Ramos (cell line): ENCODE data around the gene UBASH3B.

ENCODE experiments used
- in situ Hi-C: fragments of 300-500 bp; cut with MboI; formaldehyde crosslinking; loops from one replicate; pipeline ENCODE4 v1.14.3; 2022; ENCODE audit warnings: low sequenced_read_pairs; ENCODE audit not compliant: unreplicated experiment

UBASH3B gene

DNA sequence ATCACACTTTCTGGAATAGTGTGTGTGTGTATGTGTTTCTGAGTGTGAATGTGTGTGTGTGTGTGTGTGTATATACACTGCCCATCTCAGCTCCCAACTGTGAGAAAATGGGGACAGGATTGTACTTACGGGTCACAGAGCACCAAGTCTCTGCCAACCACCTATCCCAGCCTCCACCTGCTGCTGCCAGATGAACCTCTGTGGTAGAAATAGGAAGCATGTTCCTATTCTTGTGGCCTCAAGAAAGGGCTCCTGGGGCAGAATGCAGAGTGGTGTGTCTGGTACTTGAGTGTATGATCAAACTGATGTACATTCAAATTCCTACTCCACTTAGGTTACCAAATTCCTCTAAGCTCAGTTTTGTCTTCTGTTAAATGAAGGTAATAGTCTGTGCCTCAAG lies 14.6 kb downstream of the UBASH3B start:
- in situ Hi-C loops, result loop anchor here (25.0 kb wide), 1 partner anchor 392 kb away; the partner anchor contains the start of gene HSPA8

DNA sequence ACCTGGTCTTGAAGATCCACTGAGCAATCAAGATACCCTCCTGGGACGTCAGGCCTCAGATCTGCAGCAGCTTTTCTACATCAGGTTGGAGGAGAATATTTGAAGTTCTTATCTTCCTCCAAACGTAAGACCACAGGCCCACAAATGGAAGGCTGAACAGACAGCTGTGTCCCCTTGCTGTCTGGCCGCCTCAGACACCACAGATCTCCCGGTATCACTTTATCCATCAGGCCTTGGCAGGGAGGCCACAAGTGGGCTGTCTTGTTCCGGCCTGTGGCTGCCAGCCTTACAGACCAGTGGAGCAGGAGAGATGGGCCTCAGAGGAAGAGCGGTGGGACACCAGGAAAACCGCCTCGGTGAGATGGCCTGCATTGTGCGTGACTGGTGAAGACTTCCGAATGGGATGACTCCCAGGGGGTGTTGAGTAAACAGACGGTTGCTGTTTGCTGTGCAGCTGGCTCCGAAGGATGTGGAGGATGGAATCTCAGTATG lies 15.9 kb downstream of the UBASH3B start:
- in situ Hi-C loops, result loop anchor here (25.0 kb wide), 1 partner anchor 391 kb away; the partner anchor contains the start of gene HSPA8

- in situ Hi-C loops, result loop anchor here (25.0 kb wide), 1 partner anchor 389 kb away; the partner anchor contains the start of gene HSPA8
These were observed 17.4 kb downstream of the UBASH3B start for GRCh38 chr11:122672892-122673291.

- in situ Hi-C loops, result loop anchor here (25.0 kb wide), 1 partner anchor 389 kb away; the partner anchor contains the start of gene HSPA8
These were observed 18.2 kb downstream of the UBASH3B start for GRCh38 chr11:122673701-122674100.

DNA sequence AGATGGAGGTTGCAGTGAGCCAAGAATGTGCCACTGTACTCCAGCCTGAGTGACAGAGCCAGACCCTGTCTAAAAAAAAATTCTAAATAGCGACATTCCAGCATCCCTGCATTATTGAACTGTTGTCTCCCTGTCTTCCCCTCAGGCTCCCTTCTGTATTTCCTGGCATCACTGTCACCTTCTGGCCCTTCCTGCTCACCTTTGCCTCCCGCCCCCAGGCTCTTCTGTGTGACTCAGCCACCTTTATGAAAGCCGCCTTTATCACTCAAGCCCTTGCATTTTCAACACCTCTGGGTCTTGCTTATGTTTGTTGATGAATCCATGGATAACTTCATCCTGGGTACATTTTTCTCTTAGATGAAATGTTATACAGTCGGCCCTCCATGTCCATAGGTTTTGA lies 21.1 kb downstream of the UBASH3B start:
- in situ Hi-C loops, result no loop called here

DNA sequence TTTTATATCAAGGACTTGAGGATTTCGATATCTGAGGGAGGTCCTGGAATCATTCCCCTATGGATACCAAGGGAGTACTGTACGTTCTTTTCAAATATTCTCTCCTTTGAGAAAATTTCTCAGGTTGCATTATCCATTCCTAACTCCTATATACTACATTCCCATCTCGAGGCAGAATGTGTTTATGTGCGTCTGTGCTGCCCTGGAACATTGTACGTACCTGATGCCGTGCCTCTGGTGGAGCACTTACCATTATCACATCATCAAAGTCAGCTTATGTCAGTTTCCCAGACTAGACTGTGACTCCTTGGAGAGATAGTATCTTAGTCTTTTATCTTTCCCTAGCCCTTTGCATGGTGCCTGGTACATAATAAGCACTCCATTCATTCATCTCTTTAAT lies 21.7 kb downstream of the UBASH3B start:
- in situ Hi-C loops, result no loop called here

DNA sequence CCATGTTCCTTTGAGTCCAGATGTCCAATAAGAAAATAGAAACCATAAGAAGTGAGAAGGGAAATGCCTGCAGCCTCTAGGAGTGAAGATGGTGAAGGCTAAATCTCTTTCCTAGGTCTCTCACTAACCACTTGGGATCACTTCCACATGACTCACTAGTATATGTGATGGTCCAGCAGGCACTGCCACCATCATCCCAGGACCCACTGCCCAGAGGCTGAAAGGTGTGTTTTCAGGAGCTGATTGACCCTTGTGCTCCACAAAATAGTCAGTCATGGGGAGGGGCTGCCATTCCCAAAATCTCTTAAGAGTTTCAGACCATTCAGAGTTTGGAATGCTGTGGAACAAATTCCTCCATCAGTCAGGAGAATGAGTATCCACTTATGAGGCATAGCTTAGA lies 22.9 kb downstream of the UBASH3B start:
- in situ Hi-C loops, result no loop called here

DNA sequence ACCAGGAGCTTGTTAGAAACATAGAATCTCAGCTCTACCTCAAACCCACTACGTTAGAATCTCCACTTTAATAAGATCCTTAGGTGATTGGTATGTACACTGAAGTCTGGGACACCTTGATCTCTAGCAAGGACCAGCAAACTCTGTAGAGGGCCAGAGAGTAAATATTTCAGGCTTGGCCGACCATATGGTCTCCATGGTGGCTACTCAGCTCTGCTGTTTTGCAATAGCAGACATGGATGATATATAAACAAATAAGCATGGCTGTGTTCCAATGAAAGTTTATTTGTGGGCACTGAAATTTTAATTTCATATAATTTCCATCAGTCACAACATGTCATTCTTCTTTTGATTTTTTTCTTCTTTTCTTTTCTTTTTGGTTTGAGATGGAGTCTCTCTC lies 23.9 kb downstream of the UBASH3B start:
- in situ Hi-C loops, result no loop called here

- in situ Hi-C loops, result no loop called here
These were observed 25.5 kb downstream of the UBASH3B start for GRCh38 chr11:122681070-122681469.

DNA sequence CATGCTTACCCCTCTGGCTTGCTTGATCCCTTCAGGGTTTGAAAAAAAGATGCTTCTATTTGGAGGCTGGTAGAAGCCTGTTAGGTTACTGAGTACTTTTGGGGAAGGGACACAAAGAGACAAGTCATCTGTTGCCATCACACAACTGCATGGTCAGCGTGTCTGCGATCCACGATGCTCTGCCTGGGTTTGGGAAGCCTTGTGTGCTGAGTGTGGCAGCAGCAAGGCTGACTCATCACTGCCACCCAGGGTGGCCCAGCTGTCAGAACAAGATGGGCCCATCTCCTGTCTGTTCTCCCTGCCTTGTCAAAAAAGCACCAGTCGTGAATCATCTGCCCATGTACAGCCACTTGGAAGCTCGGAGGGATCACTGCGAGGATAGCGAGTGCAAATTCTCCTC lies 26.2 kb downstream of the UBASH3B start:
- in situ Hi-C loops, result no loop called here

- in situ Hi-C loops, result no loop called here
These were observed 26.9 kb downstream of the UBASH3B start for GRCh38 chr11:122682464-122682863.

GRCh38 chr11:122685041-122685440 lies 29.5 kb downstream of the UBASH3B start:
- in situ Hi-C loops, result no loop called here

- in situ Hi-C loops, result no loop called here
These were observed 30.6 kb downstream of the UBASH3B start for GRCh38 chr11:122686111-122686510.

DNA sequence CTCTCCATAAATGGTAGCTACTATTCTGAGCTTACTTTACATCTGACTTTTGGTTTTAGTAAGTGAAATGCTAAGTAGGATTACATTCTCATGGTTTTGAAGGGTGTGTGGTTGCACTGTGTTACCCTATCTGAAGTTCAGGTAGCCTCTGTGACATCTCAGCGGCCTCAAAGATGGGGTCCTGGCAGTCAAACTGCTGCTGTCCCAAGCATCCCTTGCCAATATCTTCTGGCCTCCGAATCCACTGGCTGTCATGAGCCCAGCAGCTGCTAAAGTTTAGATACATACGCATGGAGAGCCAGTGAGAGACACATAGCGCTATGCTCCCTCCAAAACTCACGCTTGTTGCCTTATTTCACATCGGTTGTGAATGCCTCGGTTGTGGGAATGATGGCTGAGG lies 34.9 kb downstream of the UBASH3B start:
- in situ Hi-C loops, result no loop called here

DNA sequence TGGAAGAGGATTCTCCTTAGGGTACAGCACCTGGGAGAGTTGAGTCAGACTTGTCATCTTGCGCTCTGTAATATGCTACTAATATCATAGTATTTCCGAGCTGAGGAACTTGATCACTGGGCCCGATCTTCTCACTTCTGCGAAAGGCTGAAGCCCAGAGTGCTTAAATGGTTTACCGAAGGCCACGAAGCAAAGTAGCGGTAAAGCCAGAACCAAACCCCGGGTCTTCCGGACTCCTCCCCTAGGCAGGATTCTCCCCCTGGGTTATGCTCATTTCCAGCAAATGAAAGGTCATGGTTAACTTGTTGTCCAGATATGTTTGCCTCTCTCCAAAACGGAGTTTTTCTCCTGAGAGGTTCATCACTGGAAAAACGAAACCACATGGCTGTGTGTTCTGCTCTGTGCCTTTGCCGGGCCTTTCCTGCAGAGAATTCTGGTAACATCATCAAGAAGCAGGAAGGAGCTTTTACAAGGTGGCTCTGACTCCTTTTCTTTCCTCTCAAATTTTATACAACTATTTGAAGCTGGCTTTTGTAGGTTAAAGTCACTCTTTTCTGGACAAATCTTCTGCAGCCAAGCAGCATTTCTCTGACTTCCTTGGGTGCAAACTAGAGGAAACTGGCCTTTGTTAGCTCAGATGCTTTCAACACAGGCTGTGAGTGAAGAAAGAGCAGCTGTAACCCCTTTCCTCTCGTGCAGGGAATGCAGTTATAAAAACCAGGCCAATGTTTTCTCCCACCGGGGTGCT lies 35.5 kb downstream of the UBASH3B start:
- in situ Hi-C loops, result no loop called here

DNA sequence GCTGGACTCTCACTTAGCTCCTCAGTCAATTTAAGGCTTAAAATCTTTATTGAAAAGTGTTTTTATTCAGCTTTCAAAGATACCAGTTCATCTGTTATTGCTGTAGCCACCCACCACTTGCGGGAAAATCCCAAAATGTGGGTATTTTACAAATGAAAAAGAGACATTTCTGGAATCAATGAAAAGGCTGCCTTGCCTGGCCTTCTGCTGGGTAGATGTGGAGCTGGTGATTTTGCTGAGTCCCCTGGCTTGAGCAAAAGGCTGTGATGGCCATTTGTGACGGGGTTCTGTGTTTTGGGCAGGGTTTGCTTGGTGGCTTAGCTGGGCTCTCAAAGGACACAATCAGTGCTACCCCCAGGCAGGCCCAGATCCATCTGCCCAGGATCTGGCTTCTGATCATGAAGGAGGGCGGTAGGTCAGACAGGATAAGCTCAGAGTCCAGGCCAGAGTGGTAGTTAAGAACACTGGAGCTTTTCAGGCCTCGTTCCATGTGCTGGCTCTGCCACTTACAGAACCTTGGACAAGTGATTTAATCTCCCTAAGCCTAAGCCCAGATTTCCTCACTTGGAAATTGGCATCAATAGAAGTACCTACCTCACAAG lies 36.1 kb downstream of the UBASH3B start:
- in situ Hi-C loops, result no loop called here

- in situ Hi-C loops, result no loop called here
These were observed 36.9 kb downstream of the UBASH3B start for GRCh38 chr11:122692444-122692843.

DNA sequence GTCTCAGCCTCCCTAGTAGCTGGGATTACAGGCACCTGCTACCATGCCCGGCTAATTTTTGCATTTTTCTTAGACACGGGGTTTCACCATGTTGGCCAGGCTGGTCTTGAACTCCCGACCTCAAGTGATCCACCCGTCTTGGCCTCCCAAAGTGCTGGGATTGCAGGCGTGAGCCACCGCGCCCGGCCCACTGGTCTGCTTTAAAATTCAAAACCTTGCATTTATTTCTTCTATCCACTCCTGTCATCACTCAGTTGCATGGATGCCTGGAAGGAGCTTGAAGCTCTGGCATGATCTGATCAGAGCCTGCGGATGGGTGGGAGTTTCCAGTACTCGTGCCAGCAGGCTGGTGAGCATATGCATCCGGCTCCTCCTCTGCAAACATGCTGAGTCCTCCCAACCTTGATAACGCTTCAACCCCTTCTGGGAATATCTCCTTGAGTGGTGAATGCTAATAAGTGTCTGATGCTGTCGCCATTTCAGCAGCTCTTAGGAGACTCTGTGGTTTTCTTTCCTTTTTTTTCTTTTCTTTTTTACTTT lies 39.6 kb downstream of the UBASH3B start:
- in situ Hi-C loops, result no loop called here

- in situ Hi-C loops, result no loop called here
These were observed 41.1 kb downstream of the UBASH3B start for GRCh38 chr11:122696662-122697061.

DNA sequence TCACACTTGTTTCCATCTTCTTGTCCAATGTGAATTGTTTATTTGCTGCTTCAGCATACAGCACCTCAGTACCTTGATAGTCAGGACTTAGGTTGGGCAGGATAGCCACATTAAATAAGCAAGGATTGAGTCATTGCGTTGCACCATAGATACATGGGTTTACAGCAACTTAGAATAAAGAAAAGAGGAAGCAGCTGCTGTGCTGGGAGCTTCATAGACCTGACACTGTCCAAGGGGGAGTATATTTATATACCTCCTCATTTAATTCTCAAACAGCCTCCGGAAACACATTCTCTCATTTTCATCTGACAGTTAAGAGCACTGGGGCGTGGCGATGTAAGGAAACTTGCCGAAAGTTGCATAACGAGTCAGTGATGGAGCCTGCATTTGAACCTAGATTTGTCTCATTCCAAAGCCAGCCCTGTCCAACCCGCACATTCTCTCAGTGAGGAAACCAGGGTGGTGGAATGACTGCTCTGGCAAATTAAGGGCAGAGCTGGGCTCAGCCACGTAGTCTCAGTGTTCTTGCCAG lies 42.2 kb downstream of the UBASH3B start:
- in situ Hi-C loops, result no loop called here

GRCh38 chr11:122698392-122698791 lies 42.9 kb downstream of the UBASH3B start:
- in situ Hi-C loops, result no loop called here
